Colonic mucosa (tissue), 4 donors: ENCODE results near the gene CDH12. TPM values are rescaled to one million over a fixed set of nuclear protein-coding genes. Genes with fewer than 3 reads are reported as not detected.

Experiments
- DNase-seq: peaks from one replicate; pipeline ENCODE4 v3.0.0-alpha.2; 2020
- H3K27ac ChIP-seq: fragments of 200-600 bp; one replicate; pipeline ENCODE4 v1.8.0; 2021
- H3K27me3 ChIP-seq: fragments of 200-600 bp; one replicate; pipeline ENCODE4 v1.8.0; 2021
- H3K36me3 ChIP-seq: fragments of 200-600 bp; one replicate; pipeline ENCODE4 v1.8.0; 2021
- H3K4me1 ChIP-seq: fragments of 200-600 bp; one replicate; pipeline ENCODE4 v1.8.0; 2021; ENCODE audit warnings: mild to moderate bottlenecking
- H3K4me3 ChIP-seq: fragments of 200-600 bp; one replicate; pipeline ENCODE4 v1.8.0; 2021
- H3K9ac ChIP-seq, 2 donors: one replicate each; pipeline ENCODE4 v1.7.0; 2013; ENCODE audit warnings: control low read depth in 2 of 2, low read depth in 2 of 2, low read length in 2 of 2
- H3K9me3 ChIP-seq: fragments of 200-600 bp; one replicate; pipeline ENCODE4 v1.8.0; 2021
- intact Hi-C: fragments of 100-400 bp; cut with DNase I; formaldehyde crosslinking; loops from one replicate; pipeline ENCODE4 v1.14.1; 2022
- total RNA-seq, 2 donors: library from RNA; stranded (reverse); fragmentation: NEBNext Ultra II Directional in 1 of 2; extraction: Animal tissue kit (Norgen Biotek cat#: 25700) in 1 of 2; gene quantifications; one replicate each; pipeline ENCODE4 v1.2.1, GENCODE V29; 2021
- TF ChIP-seq, protein P1 (sequence below): fragments of 200-600 bp; IDR thresholded peaks from one replicate; pipeline ENCODE4 v1.8.0; 2022; ENCODE audit warnings: antibody characterized with exemption, mild to moderate bottlenecking
- donor health status: healthy.
- donor health status: DM: no; HTN: no; CAD: no.
- donor health status: DM: no; HTN: no; CAD: no.

The CDH12 gene
- total RNA-seq, 2 donors from 2014 or later = not detected

DNA sequence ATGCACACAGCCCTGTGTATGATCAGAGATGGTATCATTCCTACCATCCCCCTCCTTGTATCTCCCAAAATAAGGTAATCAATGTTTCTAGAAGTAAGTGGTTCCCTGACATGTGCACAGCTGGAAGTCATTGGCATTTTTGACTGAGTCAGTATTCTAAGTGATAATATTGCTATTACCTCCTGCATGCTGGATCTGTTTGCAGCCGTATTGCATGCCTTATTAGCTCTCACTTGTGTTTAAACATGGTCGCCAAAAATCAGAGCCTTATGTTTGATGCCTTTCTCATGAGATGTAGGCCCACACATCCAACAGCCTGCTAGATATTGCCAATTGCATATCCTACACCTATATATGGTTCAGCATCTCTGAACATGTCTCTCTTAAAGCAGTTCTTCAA lies 254.3 kb downstream of the CDH12 start:
- Histone ChIP-seq H3K27me3 (no peaks in the 10 kb centered on the region), H3K9me3 (no peaks in the 10 kb centered on the region), H3K9ac (no peak overlapping the region), H3K4me1 (no peaks in the 10 kb centered on the region), H3K27ac (no peak overlapping the region), H3K4me3 (no peak overlapping the region), H3K36me3 (no peaks in the 10 kb centered on the region)
- TF ChIP-seq, protein P1, sequence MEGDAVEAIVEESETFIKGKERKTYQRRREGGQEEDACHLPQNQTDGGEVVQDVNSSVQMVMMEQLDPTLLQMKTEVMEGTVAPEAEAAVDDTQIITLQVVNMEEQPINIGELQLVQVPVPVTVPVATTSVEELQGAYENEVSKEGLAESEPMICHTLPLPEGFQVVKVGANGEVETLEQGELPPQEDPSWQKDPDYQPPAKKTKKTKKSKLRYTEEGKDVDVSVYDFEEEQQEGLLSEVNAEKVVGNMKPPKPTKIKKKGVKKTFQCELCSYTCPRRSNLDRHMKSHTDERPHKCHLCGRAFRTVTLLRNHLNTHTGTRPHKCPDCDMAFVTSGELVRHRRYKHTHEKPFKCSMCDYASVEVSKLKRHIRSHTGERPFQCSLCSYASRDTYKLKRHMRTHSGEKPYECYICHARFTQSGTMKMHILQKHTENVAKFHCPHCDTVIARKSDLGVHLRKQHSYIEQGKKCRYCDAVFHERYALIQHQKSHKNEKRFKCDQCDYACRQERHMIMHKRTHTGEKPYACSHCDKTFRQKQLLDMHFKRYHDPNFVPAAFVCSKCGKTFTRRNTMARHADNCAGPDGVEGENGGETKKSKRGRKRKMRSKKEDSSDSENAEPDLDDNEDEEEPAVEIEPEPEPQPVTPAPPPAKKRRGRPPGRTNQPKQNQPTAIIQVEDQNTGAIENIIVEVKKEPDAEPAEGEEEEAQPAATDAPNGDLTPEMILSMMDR = no peak
- intact Hi-C loops = no loop called here
- DNase-seq = no peak

DNA sequence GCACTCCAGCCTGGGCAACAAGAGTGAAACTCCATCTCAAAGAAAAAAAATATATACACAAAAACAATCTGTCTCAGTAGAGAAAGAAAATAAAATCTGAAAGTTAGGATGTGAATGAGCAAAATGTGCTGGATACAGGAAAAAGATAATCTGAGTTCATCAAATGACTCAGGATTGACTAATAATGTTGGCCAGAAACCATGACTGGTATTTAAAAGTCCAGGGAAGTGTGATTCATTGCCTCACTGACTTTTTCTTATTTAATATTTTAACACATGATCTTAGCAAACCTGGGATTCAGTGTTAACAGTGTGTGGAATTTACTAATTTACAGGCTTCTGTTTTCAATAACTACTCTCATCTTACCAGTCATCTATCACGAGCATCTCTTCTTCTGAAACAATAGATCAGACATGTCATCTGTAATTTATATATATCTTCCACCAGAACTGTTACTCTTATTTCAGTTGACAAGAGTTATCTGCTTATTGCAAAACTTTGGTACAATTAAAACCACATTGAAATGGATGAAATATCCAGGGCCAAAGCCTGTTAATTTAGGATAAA lies 256.7 kb downstream of the CDH12 start:
- Histone ChIP-seq H3K9me3 (no peaks in the 10 kb centered on the region), H3K27me3 (no peaks in the 10 kb centered on the region), H3K27ac (no peak overlapping the region), H3K4me3 (no peak overlapping the region), H3K36me3 (no peaks in the 10 kb centered on the region), H3K9ac (no peak overlapping the region), H3K4me1 (no peaks in the 10 kb centered on the region)
- DNase-seq = no peak
- TF ChIP-seq, protein P1 = no peak
- intact Hi-C loops = no loop called here

DNA sequence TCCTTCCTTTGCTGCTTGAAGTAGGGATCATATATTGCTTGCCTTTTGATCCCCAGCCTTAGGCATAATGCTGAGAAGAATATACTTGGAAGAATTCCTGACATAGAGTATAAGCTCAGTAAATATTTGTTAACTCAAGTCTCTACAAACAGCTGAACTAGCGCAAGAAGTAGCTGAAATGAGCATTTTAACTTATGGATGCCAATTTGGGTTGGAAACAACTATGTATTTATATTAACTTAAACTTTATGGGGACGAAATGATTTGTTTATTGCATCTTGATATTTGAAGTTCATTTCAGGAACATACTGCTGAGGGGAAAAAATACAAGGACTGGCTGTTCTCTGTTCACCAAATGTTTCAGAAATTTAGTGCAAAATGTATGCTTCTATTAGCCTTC lies 258.7 kb downstream of the CDH12 start:
- Histone ChIP-seq H3K27ac (no peak overlapping the region), H3K27me3 (no peaks in the 10 kb centered on the region), H3K4me3 (no peak overlapping the region), H3K9me3 (no peaks in the 10 kb centered on the region), H3K36me3 (no peaks in the 10 kb centered on the region), H3K4me1 (no peaks in the 10 kb centered on the region), H3K9ac (no peak overlapping the region)
- no peak for DNase-seq
- intact Hi-C loops = no loop called here
- TF ChIP-seq, protein P1 = no peak

DNA sequence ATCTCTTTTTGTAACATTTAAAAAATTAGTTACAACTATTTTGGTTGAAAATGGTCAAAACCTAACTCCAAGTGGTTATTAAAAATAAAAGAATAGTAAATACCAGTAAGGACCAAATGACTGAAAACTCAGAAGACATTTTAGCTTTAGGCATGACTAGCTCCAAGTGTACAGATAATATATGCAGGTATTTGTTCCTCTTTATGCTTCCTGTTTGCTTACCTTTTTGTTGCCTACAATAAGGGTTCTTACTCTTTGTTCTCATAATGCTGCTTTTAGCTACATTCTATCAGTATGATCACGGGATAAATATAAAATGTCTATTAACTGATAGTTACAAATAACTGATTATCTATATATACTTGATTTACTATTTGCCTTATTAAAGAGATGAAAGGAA lies 259.6 kb downstream of the CDH12 start:
- no peaks in the 10 kb centered on the region for H3K4me1 ChIP-seq
- TF ChIP-seq, protein P1 = no peak
- intact Hi-C loops = no loop called here

DNA sequence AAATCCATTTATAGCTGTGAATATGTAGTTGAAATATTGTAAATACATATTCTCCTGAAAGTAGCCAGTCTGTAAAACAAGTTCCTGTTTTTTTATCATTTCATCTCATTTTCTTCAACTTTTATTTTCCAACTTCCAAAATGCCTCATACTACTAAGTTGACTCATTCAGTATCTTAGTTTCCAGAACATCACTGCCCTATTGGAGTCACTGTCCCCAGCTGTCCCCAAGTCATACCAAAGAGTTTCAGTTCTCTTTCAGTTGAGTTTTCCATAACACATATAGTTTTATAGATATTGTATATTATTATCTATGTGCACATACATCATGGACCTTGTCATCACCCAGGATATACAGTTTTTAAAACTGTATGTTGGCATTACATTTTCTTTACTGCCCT lies 261.7 kb downstream of the CDH12 start:
- intact Hi-C loops = no loop called here
- no peaks in the 10 kb centered on the region for H3K9me3 ChIP-seq
- TF ChIP-seq, protein P1 = no peak
- H3K36me3 ChIP-seq = no peaks in the 10 kb centered on the region
- no peak for DNase-seq
- H3K27ac ChIP-seq = no peak overlapping the region
- H3K27me3 ChIP-seq = no peaks in the 10 kb centered on the region
- H3K4me1 ChIP-seq = no peaks in the 10 kb centered on the region
- no peak overlapping the region for H3K9ac ChIP-seq
- H3K4me3 ChIP-seq = no peak overlapping the region

More for the DNA sequence above, 259.6 kb downstream of the CDH12 start:
- Histone ChIP-seq H3K9me3 (no peaks in the 10 kb centered on the region), H3K9ac (no peak overlapping the region), H3K36me3 (no peaks in the 10 kb centered on the region), H3K4me3 (no peak overlapping the region), H3K27ac (no peak overlapping the region), H3K27me3 (no peaks in the 10 kb centered on the region)
- no peak for DNase-seq
